Urinary bladder (tissue), 4 donors: ENCODE results near the gene XYLT1. TPM values are rescaled to one million over a fixed set of nuclear protein-coding genes. Genes with fewer than 3 reads are reported as not detected.

Experiments
- DNase-seq: peaks from one replicate; pipeline ENCODE4 v3.0.0-alpha.2; 2015; ENCODE audit errors: extremely low spot score
- H3K27ac ChIP-seq: one replicate; pipeline ENCODE4 v1.5.1; 2013; ENCODE audit warnings: low read depth, mild to moderate bottlenecking, moderate library complexity
- H3K36me3 ChIP-seq: one replicate; pipeline ENCODE4 v1.6.1; 2013; ENCODE audit warnings: mild to moderate bottlenecking, moderate library complexity; ENCODE audit not compliant: insufficient read depth
- H3K4me1 ChIP-seq: one replicate; pipeline ENCODE4 v1.6.1; 2013; ENCODE audit warnings: mild to moderate bottlenecking, moderate library complexity; ENCODE audit not compliant: insufficient read depth
- H3K4me3 ChIP-seq: one replicate; pipeline ENCODE4 v1.5.1; 2013; ENCODE audit warnings: low read depth, low read length
- WGBS: extraction: QIAGEN DNeasy Blood & Tissue Kit; methylation state at CpG from one replicate; pipeline ENCODE4 v1.1.7; 2013; 5-methylcytosine and 5-hydroxymethylcytosine counted together
- polyA plus RNA-seq: library from polyadenylated mRNA; stranded (reverse); fragments of 200-250 nt; gene quantifications from one replicate; pipeline ENCODE4 v1.2.3, GENCODE V29; 2013
- total RNA-seq: library from RNA; depleted of rRNA; stranded (reverse); fragments of >200 nt; gene quantifications from one replicate; pipeline ENCODE4 v1.2.3, GENCODE V29; 2014
- donor health status: healthy with polysubstance abuse.
- donor health status: healthy.

XYLT1 gene
- total and polyA plus RNA-seq, 2 donors = 10.1 to 13.4 TPM

GRCh38 chr16:17177242-17177958, 293.4 kb downstream of the XYLT1 start:
- Histone ChIP-seq H3K36me3 (no peaks in the 10 kb centered on the region), H3K4me3 (no peak overlapping the region), H3K27ac (no peak overlapping the region), H3K4me1 (no peaks in the 10 kb centered on the region)
- WGBS = 66% methylated on average over 6 of the region's 6 CpGs
- no peak for DNase-seq

- H3K4me3 ChIP-seq = no peak overlapping the region
- H3K27ac ChIP-seq = no peak overlapping the region
- H3K4me1 ChIP-seq = no peaks in the 10 kb centered on the region
- no peaks in the 10 kb centered on the region for H3K36me3 ChIP-seq
- WGBS = 95% methylated on average over 6 of the region's 6 CpGs
- DNase-seq = no peak
Observed at GRCh38 chr16:17176199-17176598, 294.6 kb downstream of the XYLT1 start.

GRCh38 chr16:17173281-17173680, 297.5 kb downstream of the XYLT1 start:
- Histone ChIP-seq H3K4me3 (no peak overlapping the region), H3K27ac (no peak overlapping the region), H3K36me3 (no peaks in the 10 kb centered on the region), H3K4me1 (no peaks in the 10 kb centered on the region)
- DNase-seq = no peak
- 82% methylated on average over 6 of the region's 6 CpGs for WGBS

GRCh38 chr16:17171250-17172143, 299.3 kb downstream of the XYLT1 start:
- H3K36me3 ChIP-seq = no peaks in the 10 kb centered on the region
- no peak for DNase-seq
- no peaks in the 10 kb centered on the region for H3K4me1 ChIP-seq
- 66% methylated on average over 8 of the region's 8 CpGs for WGBS
- H3K4me3 ChIP-seq = no peak overlapping the region
- no peak overlapping the region for H3K27ac ChIP-seq

- no peaks in the 10 kb centered on the region for H3K36me3 ChIP-seq
- WGBS = 97% methylated on average over 3 of the region's 3 CpGs
- no peaks in the 10 kb centered on the region for H3K4me1 ChIP-seq
- no peak for DNase-seq
- no peak overlapping the region for H3K4me3 ChIP-seq
- no peak overlapping the region for H3K27ac ChIP-seq
Observed at GRCh38 chr16:17170435-17170834, 300.3 kb downstream of the XYLT1 start.

GRCh38 chr16:17168181-17168580, 302.6 kb downstream of the XYLT1 start:
- 95% methylated on average over 5 of the region's 5 CpGs for WGBS
- Histone ChIP-seq H3K36me3 (no peaks in the 10 kb centered on the region), H3K4me3 (no peak overlapping the region), H3K27ac (no peak overlapping the region), H3K4me1 (no peaks in the 10 kb centered on the region)
- DNase-seq = no peak

GRCh38 chr16:17166095-17166494, 304.7 kb downstream of the XYLT1 start:
- WGBS = 89% methylated on average over 4 of the region's 4 CpGs
- no peak for DNase-seq
- no peak overlapping the region for H3K4me3 ChIP-seq
- H3K36me3 ChIP-seq = no peaks in the 10 kb centered on the region
- no peak overlapping the region for H3K27ac ChIP-seq
- no peaks in the 10 kb centered on the region for H3K4me1 ChIP-seq

- Histone ChIP-seq H3K27ac (no peak overlapping the region), H3K4me1 (no peaks in the 10 kb centered on the region), H3K36me3 (no peaks in the 10 kb centered on the region), H3K4me3 (no peak overlapping the region)
- WGBS = 96% methylated on average over 3 of the region's 3 CpGs
- DNase-seq = no peak
Observed at GRCh38 chr16:17162560-17162959, 308.2 kb downstream of the XYLT1 start.

- no peak for DNase-seq
- Histone ChIP-seq H3K4me1 (no peaks in the 10 kb centered on the region), H3K4me3 (no peak overlapping the region), H3K27ac (no peak overlapping the region), H3K36me3 (no peaks in the 10 kb centered on the region)
- WGBS = 70% methylated on average over 17 of the region's 17 CpGs
Observed at GRCh38 chr16:17160920-17161431, 309.8 kb downstream of the XYLT1 start.

- Histone ChIP-seq H3K27ac (no peak overlapping the region), H3K4me1 (no peaks in the 10 kb centered on the region), H3K4me3 (no peak overlapping the region), H3K36me3 (no peaks in the 10 kb centered on the region)
- DNase-seq = no peak
- WGBS = 54% methylated on average over 18 of the region's 18 CpGs
Observed at GRCh38 chr16:17160285-17160853, 310.4 kb downstream of the XYLT1 start.

GRCh38 chr16:17159617-17160016, 311.1 kb downstream of the XYLT1 start:
- Histone ChIP-seq H3K4me3 (no peak overlapping the region), H3K36me3 (no peaks in the 10 kb centered on the region), H3K4me1 (no peaks in the 10 kb centered on the region), H3K27ac (no peak overlapping the region)
- WGBS = 71% methylated on average over 12 of the region's 12 CpGs
- DNase-seq = no peak

- Histone ChIP-seq H3K36me3 (no peaks in the 10 kb centered on the region), H3K4me3 (no peak overlapping the region), H3K27ac (no peak overlapping the region), H3K4me1 (no peaks in the 10 kb centered on the region)
- 99% methylated on average over 1 of the region's 1 CpG for WGBS
- no peak for DNase-seq
Observed at GRCh38 chr16:17155936-17156335, 314.8 kb downstream of the XYLT1 start.

GRCh38 chr16:17155485-17155884, 315.3 kb downstream of the XYLT1 start:
- WGBS = 92% methylated on average over 5 of the region's 5 CpGs
- Histone ChIP-seq H3K4me3 (no peak overlapping the region), H3K36me3 (no peaks in the 10 kb centered on the region), H3K27ac (no peak overlapping the region), H3K4me1 (no peaks in the 10 kb centered on the region)
- no peak for DNase-seq

- Histone ChIP-seq H3K4me1 (no peaks in the 10 kb centered on the region), H3K4me3 (no peak overlapping the region), H3K27ac (no peak overlapping the region), H3K36me3 (no peaks in the 10 kb centered on the region)
- 84% methylated on average over 2 of the region's 2 CpGs for WGBS
- no peak for DNase-seq
Observed at GRCh38 chr16:17154981-17155380, 315.8 kb downstream of the XYLT1 start.
